CD4-positive, alpha-beta T cell treated with Interleukin-15 for 4 hours (primary cell): ENCODE measurements around the gene ZNF888.
"Not testable (repeated sequence)": the region's sequence is repeated elsewhere in the genome, so short reads cannot be mapped to it uniquely, and the experiment has no call there.

ENCODE experiments used
- DNase-seq: peaks from one replicate; pipeline ENCODE4 v3.0.0-alpha.2; 2020; ENCODE audit warnings: low spot score

ZNF888 gene

DNA sequence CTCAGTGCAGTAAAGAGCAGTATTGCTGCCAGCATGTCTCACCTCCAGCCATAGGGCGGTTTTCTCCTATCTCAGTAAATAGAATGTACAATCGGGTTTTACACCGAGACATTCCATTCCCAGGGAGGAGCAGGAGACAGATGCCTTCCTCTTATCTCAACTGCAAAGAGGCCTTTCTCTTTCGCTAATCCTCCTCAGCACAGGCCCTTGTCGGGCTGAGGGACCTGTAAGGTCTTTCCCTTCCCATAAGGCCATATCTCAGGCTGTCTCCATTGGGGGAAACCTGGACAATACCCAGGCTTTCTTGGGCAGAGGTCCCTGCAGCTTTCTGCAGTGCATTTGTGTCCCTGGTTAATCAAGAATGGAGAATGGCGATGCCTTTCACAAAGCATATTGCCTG is 50.2 kb downstream of the ZNF888 start:
- DNase-seq, result not testable (repeated sequence)

DNA sequence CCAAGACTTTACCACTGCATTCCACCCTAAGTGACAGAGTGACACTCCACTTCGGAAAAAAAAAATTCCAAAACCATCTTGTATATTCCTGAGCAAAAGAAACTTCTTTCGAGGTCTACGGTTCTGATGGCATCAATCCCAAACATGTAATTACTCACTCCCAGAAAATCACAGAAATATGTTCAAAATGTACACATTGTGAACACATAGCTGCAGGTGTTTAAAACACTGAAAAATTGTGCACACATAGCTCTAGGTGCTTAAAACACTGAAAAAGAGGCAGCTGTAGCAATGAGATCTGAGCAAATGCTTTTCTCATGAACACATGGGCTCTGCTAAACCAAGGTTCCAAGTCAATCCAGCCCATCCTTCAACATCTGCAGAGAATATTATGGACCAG is 51.8 kb downstream of the ZNF888 start:
- no peak for DNase-seq

DNA sequence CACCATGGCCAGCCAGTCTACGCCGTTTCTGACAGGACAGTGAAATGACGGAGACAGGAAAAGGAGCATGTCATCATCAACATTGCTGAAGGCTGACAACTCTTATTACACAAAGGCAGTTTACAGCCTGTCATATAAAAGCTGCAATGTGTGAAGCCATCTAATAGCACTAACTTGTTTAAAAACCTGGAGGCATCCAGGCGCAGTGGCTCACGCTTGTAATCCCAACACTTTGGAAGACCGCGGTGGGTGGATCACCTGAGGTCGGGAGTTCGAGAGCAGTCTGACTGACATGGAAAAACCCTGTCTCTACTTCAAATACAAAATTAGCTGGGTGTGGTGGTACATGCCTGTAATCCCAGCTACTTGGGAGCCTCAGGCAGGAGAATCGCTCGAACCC is 55.2 kb downstream of the ZNF888 start:
- DNase-seq, result not testable (repeated sequence)

DNA sequence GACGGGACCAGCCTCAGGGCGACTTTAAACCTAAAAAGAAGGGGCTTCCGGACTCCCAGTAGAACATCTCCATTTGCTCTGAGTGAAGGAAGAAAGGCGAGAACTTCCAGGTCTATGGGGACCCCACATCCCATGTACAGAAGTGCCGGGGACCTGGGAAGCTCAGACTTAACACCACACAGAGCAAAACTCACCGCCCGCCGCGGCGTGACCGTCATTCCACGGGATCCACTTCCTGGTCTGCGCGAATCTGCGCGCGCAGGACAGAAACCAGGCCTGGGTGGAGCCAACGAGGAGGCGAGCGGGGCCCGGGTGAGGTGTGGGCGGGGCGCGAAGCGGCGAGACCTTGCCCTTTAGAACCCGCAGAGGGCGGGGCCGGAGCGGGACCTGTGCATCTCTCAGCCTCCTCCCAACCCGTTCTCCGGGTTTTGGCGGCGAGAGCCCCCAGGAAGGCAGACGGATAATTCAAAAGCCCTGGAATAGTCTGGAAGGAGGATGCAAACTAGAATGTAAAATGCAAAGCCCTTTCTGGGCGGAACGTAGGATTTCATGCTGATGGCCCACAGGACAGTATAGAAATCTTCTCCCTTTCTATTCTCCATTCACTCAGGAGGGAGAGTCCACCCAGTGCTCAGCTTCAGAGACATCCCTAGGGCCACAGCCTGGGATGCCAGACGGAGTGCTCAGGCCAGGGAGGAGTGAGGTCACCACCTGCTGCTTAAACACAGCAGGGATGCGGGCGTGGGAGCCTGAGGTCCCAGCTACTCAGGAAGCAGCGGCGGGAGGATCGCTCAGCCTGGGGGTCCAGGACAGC is 65.6 kb downstream of the ZNF888 start, which contains the start of gene ZNF468:
TSS of gene ZNF468 (minus strand) at position 242 of the 814 bp plus-strand sequence. CDS start 3,347 bp downstream, outside the sequence.
- DNase-seq, result peak; percentile 64

GRCh38 chr19:52856540-52857377 is 66.5 kb downstream of the ZNF888 start:
- DNase-seq, result not testable (repeated sequence)
